Kidney epithelial cell (primary cell): ENCODE measurements around the gene CACNA1I. TPM values are rescaled to one million over a fixed set of nuclear protein-coding genes. Genes with fewer than 3 reads are reported as not detected.

ENCODE experiments used
- DNase-seq: peaks from one replicate; pipeline ENCODE4 v3.0.0-alpha.2; 2010; ENCODE audit warnings: low read depth
- H3K27me3 ChIP-seq: 2 replicates; pipeline ENCODE4 v1.6.0; 2011; ENCODE audit warnings: low read length; ENCODE audit not compliant: control insufficient read depth, insufficient read depth
- H3K36me3 ChIP-seq: 2 replicates; pipeline ENCODE4 v1.5.1; 2011; ENCODE audit warnings: low read length; ENCODE audit not compliant: control insufficient read depth, insufficient read depth
- H3K4me3 ChIP-seq: 2 replicates; pipeline ENCODE4 v1.5.1; 2011; ENCODE audit warnings: low read depth, mild to moderate bottlenecking, control low read depth, low read length
- CTCF ChIP-seq: IDR thresholded peaks from 2 replicates; pipeline ENCODE4 v1.5.1; 2011; ENCODE audit warnings: mild to moderate bottlenecking, moderate library complexity, low read length, control low read depth, inconsistent platforms; ENCODE audit not compliant: insufficient read depth, poor library complexity, severe bottlenecking
- total RNA-seq: library from RNA; depleted of rRNA; stranded (reverse); fragments of >200 nt; gene quantifications from 2 replicates; pipeline ENCODE4 v1.2.3, GENCODE V29; 2015

The CACNA1I gene
- total RNA-seq, 1 donor from 2014 or later = not detected

DNA sequence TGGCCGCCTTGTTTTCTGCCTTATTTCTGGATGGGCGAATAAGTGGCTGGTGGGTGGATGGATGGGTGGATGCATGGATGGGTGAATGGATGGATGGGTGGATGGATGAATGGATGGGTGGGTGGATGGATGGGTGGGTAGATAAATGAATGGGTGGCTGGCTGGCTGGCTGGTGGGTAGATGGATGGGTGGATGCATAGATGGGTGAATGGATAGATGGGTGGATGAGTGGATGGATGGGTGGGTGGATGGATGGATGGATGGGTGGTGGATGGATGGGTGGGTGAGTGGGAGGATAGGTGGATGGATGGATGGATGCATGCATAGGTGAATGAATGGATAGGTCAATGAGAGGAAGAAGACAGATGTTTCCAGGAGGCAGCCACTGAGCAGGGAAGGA is 98.9 kb downstream of the CACNA1I start:
- peaks cover 19% of the 10 kb centered on the region for H3K27me3 ChIP-seq
- H3K4me3 ChIP-seq = no peak overlapping the region
- H3K36me3 ChIP-seq = no peaks in the 10 kb centered on the region
- TF ChIP-seq CTCF = no peak
- no peak for DNase-seq

DNA sequence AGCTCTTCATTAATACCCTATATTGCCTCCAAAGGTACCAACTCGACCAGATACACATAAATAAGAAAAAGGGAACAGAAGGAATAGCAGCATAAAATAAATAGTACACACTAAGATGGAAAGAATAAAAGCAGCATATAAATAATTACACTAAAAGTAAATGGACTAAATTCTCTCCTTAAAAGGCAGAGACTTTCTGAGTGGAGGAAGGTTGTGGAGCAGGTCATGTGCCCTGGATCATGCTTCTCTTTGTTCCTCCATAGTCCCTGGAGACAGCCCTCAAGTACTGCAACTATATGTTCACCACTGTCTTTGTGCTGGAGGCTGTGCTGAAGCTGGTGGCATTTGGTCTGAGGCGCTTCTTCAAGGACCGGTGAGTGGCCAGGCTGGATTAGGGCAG is 101.4 kb downstream of the CACNA1I start:
- TF ChIP-seq CTCF = no peak
- Histone ChIP-seq H3K4me3 (no peak overlapping the region), H3K36me3 (no peaks in the 10 kb centered on the region), H3K27me3 (peaks cover 18% of the 10 kb centered on the region)
- no peak for DNase-seq

DNA sequence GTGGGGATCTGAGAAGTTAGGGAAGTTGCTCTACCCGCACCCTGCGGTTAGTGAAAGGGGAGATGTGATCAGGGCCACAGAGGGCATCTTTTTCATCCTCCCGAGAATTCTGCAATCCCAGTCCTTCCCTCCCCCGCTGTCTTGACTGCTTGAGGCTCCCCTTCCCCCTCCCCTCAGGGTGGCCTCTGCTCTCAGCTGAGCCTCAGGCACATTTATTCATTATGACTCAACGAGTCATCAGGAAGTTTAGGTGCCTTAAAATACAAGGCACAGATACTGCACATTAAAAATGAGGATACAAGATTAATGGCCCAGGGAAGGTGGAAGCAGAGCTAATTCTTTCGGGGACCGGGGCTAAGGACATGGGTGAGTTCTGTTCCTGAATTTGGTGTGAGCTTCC is 104.0 kb downstream of the CACNA1I start:
- no peak overlapping the region for H3K4me3 ChIP-seq
- peaks cover 16% of the 10 kb centered on the region for H3K27me3 ChIP-seq
- no peaks in the 10 kb centered on the region for H3K36me3 ChIP-seq
- peak; percentile 14 for DNase-seq
- no peak for TF ChIP-seq CTCF

DNA sequence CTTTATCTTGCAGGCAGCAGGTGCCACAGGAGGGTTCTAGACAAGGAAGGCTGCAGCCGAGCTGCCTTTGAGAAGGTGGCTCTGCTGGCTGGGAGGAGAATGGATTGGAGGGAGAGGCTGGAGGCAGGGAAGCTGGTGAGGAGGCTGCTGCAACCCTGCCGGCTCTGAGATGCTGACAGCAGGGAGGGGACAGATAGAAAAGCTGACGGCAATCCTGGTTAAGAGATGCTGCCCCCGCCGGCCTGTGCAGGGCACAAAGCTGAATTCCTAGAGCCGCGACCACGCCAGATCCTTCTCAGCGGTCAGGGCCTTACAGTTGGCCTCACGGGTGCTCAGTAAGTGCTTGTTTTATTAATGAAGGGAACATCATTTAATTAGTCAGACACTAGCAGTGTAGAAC is 105.4 kb downstream of the CACNA1I start:
- Histone ChIP-seq H3K4me3 (no peak overlapping the region), H3K27me3 (peaks cover 18% of the 10 kb centered on the region), H3K36me3 (no peaks in the 10 kb centered on the region)
- no peak for DNase-seq
- TF ChIP-seq CTCF = no peak

DNA sequence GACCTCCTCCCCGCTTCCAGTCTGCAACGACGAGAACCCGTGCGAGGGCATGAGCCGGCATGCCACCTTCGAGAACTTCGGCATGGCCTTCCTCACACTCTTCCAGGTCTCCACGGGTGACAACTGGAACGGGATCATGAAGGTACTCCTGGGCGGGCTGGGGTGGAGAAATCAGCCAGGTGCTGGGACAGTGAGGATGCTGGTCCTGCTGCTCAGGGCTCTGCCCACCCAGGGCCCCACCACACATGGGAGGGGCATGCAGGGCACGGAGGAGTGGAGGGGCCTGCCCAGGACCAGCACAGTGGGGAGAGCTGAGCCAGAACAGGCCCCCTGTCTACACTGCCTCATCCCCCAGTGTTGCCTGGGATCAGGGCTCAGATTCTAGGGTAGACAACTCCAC is 107.4 kb downstream of the CACNA1I start:
- TF ChIP-seq CTCF = no peak
- DNase-seq = no peak
- no peak overlapping the region for H3K4me3 ChIP-seq
- H3K36me3 ChIP-seq = no peaks in the 10 kb centered on the region
- H3K27me3 ChIP-seq = peaks cover 18% of the 10 kb centered on the region

GRCh38 chr22:39678862-39679490 is 108.4 kb downstream of the CACNA1I start:
- H3K27me3 ChIP-seq = peaks cover 24% of the 10 kb centered on the region
- no peak for TF ChIP-seq CTCF
- DNase-seq = no peak
- H3K36me3 ChIP-seq = no peaks in the 10 kb centered on the region
- H3K4me3 ChIP-seq = no peak overlapping the region
